Endothelial cell (in vitro differentiated cells): ENCODE measurements around the gene ARCN1. TPM values are rescaled to one million over a fixed set of nuclear protein-coding genes. Genes with fewer than 3 reads are reported as not detected.
"Not testable (repeated sequence)": the region's sequence is repeated elsewhere in the genome, so short reads cannot be mapped to it uniquely, and the experiment has no call there.

Experiments used
- DNase-seq: peaks from one replicate; pipeline ENCODE4 v3.0.0; 2021; ENCODE audit warnings: low spot score
- H3K27ac Mint-ChIP-seq: one replicate; pipeline ENCODE4 v1.8.0; 2021; ENCODE audit warnings: mixed read lengths, inconsistent platforms; ENCODE audit not compliant: unreplicated experiment
- H3K27me3 Mint-ChIP-seq: one replicate; pipeline ENCODE4 v1.8.0; 2021; ENCODE audit warnings: mild to moderate bottlenecking, moderate library complexity, mixed read lengths, inconsistent platforms; ENCODE audit not compliant: unreplicated experiment
- H3K36me3 Mint-ChIP-seq: one replicate; pipeline ENCODE4 v1.8.0; 2021; ENCODE audit warnings: mild to moderate bottlenecking, low read depth, mixed read lengths, inconsistent platforms; ENCODE audit not compliant: unreplicated experiment
- H3K4me1 Mint-ChIP-seq: one replicate; pipeline ENCODE4 v1.8.0; 2021; ENCODE audit warnings: mild to moderate bottlenecking, mixed read lengths, inconsistent platforms; ENCODE audit not compliant: unreplicated experiment
- H3K4me3 Mint-ChIP-seq: one replicate; pipeline ENCODE4 v1.8.0; 2021; ENCODE audit warnings: mild to moderate bottlenecking, mixed read lengths, inconsistent platforms; ENCODE audit not compliant: unreplicated experiment
- H3K9me3 Mint-ChIP-seq: one replicate; pipeline ENCODE4 v1.8.0; 2021; ENCODE audit warnings: mixed read lengths, inconsistent platforms; ENCODE audit not compliant: unreplicated experiment
- total RNA-seq: library from RNA; stranded (reverse); fragmentation: NEBNext Ultra II Directional; extraction: Animal tissue kit (Norgen Biotek cat#: 25700); gene quantifications from one replicate; pipeline ENCODE4 v1.2.1, GENCODE V29; 2021; ENCODE audit not compliant: unreplicated experiment
- TF ChIP-seq, protein P1 (sequence below): fragments of 200-600 bp; sonication (generic); IDR thresholded peaks from one replicate; pipeline ENCODE4 v1.5.0; 2021; ENCODE audit warnings: antibody characterized with exemption; ENCODE audit not compliant: unreplicated experiment

Gene ARCN1
- total RNA-seq, 1 donor from 2014 or later = 145 TPM

DNA sequence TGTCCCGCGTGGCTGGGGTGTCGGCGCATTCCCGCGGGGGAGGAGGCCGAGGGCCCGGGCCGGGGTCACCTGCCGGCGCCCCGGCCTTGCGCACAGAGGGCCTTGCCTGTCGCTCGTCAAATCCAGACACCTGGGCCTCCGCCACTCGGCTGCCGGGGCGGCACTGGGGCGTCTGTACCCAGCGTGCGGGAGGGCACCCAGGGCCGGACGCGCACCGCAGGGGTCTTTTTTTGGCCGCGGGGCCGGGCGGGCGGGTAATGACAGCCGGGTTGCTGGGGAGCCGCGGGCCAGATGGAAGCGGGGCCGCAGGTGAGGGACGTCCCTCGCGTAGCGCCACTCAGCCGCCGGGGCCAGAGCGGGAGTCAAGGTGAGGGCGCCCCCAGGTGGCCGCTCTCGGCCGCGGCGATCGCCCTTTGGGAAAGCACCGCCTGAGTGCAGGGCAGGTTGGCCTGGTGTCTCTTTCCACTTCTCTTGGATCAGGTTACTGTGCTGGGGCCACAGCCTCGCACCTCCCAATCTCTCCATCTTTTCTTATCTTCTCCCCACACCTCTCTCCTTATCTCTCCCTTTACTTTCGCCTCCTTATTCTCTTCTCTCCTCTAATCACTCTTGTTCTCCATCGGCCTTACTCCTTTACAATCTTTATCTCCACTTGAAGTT is 38.7 kb downstream of the ARCN1 start:
- peak; percentile 93 for DNase-seq
- TF ChIP-seq, protein P1, sequence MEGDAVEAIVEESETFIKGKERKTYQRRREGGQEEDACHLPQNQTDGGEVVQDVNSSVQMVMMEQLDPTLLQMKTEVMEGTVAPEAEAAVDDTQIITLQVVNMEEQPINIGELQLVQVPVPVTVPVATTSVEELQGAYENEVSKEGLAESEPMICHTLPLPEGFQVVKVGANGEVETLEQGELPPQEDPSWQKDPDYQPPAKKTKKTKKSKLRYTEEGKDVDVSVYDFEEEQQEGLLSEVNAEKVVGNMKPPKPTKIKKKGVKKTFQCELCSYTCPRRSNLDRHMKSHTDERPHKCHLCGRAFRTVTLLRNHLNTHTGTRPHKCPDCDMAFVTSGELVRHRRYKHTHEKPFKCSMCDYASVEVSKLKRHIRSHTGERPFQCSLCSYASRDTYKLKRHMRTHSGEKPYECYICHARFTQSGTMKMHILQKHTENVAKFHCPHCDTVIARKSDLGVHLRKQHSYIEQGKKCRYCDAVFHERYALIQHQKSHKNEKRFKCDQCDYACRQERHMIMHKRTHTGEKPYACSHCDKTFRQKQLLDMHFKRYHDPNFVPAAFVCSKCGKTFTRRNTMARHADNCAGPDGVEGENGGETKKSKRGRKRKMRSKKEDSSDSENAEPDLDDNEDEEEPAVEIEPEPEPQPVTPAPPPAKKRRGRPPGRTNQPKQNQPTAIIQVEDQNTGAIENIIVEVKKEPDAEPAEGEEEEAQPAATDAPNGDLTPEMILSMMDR = peak; percentile 89
- H3K4me3 Mint-ChIP-seq = peak overlapping the region; percentile 86
- peaks cover 26% of the 10 kb centered on the region for H3K4me1 Mint-ChIP-seq
- H3K27me3 Mint-ChIP-seq = peaks cover 19% of the 10 kb centered on the region
- H3K27ac Mint-ChIP-seq = peak overlapping the region; percentile 58
- H3K36me3 Mint-ChIP-seq = peaks cover 20% of the 10 kb centered on the region
- H3K9me3 Mint-ChIP-seq = no peaks in the 10 kb centered on the region

DNA sequence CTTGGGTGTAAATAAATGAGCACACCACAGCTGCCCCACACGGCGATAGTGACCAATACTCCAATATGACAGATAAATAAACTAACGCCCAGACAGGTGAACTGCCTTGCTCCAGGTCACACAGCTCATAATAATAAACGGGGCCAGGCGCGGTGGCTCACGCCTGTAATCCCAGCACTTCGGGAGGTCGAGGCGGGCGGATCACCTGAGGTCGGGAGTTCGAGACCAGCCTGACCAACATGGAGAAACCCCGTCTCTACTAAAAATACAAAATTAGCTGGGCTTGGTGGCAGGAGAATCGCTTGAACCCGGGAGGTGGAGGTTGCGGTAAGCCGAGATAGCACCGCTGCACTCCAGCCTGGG is 39.2 kb downstream of the ARCN1 start:
- Mint-ChIP-seq H3K4me1 (peaks cover 25% of the 10 kb centered on the region), H3K27me3 (peaks cover 20% of the 10 kb centered on the region), H3K4me3 (peak overlapping the region; percentile 86), H3K36me3 (peaks cover 22% of the 10 kb centered on the region), H3K27ac (peak overlapping the region; percentile 58)
- not testable (repeated sequence) for H3K9me3 Mint-ChIP-seq, DNase-seq

DNA sequence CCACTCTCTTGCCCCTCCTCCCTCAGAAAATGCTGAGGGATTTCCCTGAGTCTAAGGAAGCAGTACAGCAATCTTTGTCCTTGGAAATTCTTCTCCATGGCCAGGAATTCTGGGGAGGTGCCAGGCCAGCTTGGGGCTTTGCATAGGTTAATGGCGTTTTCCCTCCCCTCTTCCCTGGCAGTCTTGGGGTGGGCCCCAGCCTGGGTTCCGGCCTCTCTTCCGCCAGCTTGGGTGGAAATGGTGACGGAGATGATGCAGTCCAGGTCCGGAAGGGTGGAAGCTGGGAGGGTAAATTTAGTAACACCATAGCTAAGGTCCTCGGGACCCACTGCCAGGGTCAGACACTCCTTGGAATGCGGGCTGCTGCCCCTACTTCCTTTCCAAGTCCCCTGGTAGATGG is 40.2 kb downstream of the ARCN1 start:
- H3K9me3 Mint-ChIP-seq = no peaks in the 10 kb centered on the region
- DNase-seq = no peak
- peaks cover 27% of the 10 kb centered on the region for H3K4me1 Mint-ChIP-seq
- no peak overlapping the region for H3K4me3 Mint-ChIP-seq
- H3K36me3 Mint-ChIP-seq = peaks cover 23% of the 10 kb centered on the region
- TF ChIP-seq, protein P1 = no peak
- peak overlapping the region; percentile 53 for H3K27ac Mint-ChIP-seq
- H3K27me3 Mint-ChIP-seq = peaks cover 18% of the 10 kb centered on the region

DNA sequence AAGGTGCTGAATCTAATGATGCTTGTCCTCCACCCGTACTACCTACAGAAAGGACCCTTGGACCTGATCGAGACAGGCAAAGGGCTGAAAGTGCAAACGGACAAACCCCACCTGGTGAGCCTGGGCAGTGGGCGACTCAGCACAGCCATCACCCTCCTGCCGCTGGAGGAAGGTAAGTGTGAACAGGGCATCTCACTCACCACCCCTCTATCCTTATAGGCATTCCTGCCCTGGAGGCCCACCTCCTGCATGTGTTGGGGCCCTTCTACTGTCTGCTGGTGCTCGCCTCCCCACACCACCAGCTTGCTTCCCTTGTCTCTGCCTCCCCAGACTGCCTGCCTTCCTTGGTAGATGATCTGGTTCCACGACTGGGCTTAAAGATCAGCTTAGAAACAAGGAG is 42.3 kb downstream of the ARCN1 start:
- TF ChIP-seq, protein P1 = no peak
- Mint-ChIP-seq H3K4me1 (peaks cover 27% of the 10 kb centered on the region), H3K9me3 (no peaks in the 10 kb centered on the region), H3K27ac (no peak overlapping the region), H3K4me3 (peak overlapping the region; percentile 31), H3K27me3 (peaks cover 15% of the 10 kb centered on the region), H3K36me3 (peaks cover 23% of the 10 kb centered on the region)
- no peak for DNase-seq

DNA sequence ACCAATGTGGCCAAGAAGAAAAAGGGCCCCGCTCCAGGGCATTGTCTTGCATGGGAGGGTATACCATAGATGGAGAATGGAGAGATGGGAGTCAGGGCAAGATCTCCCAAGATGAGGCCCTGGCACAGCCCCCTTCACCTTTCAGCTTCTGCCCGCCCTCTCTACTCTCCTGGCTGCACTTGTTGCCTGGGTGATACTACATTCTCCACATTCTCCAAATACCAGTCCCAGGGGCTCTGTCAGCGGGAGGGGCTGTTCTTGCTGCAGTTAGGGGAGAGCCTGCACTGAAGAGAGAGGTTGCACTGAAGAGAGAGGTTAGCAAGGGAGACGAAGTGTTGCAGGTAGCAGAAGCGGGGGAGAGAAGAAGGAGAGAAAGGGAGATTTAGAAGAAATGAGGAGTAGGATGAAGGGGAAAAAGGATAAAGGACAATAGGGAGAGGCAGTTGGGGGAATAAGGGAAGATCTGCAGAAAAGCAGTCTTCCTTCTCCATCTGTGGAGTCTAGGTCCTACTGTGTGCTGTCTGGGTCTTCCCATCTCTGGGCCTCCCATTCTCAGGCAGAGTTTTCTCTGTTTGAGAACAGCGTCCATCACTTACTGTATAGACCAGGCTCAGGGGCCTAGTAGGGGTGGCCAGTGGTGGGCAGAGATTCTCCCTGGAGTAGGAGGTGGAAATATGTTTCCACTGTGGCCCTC is 43.2 kb downstream of the ARCN1 start:
- Mint-ChIP-seq H3K4me3 (no peak overlapping the region), H3K36me3 (peaks cover 27% of the 10 kb centered on the region), H3K9me3 (no peaks in the 10 kb centered on the region), H3K27me3 (peaks cover 19% of the 10 kb centered on the region), H3K4me1 (peaks cover 31% of the 10 kb centered on the region), H3K27ac (no peak overlapping the region)
- TF ChIP-seq, protein P1 = no peak
- no peak for DNase-seq
